BLaER1 treated with 17β-estradiol and CSF1 and Interleukin-3, amounts not matched to agents 10 nM and 100 nM (cell line): ENCODE results near the gene TGFBR2.

Experiments
- H3K27ac ChIP-seq, 11 experiments: shearing (Covaris generic); formaldehyde crosslinking; 2 replicates each; pipeline ENCODE4 v1.8.1; 2022
- H3K27me3 ChIP-seq, 11 experiments: shearing (Covaris generic); formaldehyde crosslinking; 2 replicates each; pipeline ENCODE4 v1.8.1; 2022
- H3K36me3 ChIP-seq, 11 experiments: shearing (Covaris generic); formaldehyde crosslinking; 2 replicates each; pipeline ENCODE4 v1.8.1; 2022
- H3K4me1 ChIP-seq, 10 experiments: shearing (Covaris generic); formaldehyde crosslinking; 2 replicates each; pipeline ENCODE4 v1.8.1; 2022
- H3K4me2 ChIP-seq, 11 experiments: shearing (Covaris generic); formaldehyde crosslinking; 2 replicates each; pipeline ENCODE4 v1.8.1; 2022
- H3K4me3 ChIP-seq, 10 experiments: shearing (Covaris generic); formaldehyde crosslinking; 2 replicates each; pipeline ENCODE4 v1.8.1; 2022
- H3K9ac ChIP-seq, 11 experiments: shearing (Covaris generic); formaldehyde crosslinking; 2 replicates each; pipeline ENCODE4 v1.8.1; 2022
- H3K9me3 ChIP-seq, 11 experiments: shearing (Covaris generic); formaldehyde crosslinking; replicated peaks in 1 of 11; 2 replicates each; pipeline ENCODE4 v1.8.1; 2022
- H4K20me1 ChIP-seq, 11 experiments: shearing (Covaris generic); formaldehyde crosslinking; 2 replicates each; pipeline ENCODE4 v1.8.1; 2022
- Cebpa-rat ChIP-seq, 11 experiments: shearing (Covaris generic); IDR thresholded peaks; 2 replicates each; pipeline ENCODE4 v1.8.1; 2022

The TGFBR2 gene

DNA sequence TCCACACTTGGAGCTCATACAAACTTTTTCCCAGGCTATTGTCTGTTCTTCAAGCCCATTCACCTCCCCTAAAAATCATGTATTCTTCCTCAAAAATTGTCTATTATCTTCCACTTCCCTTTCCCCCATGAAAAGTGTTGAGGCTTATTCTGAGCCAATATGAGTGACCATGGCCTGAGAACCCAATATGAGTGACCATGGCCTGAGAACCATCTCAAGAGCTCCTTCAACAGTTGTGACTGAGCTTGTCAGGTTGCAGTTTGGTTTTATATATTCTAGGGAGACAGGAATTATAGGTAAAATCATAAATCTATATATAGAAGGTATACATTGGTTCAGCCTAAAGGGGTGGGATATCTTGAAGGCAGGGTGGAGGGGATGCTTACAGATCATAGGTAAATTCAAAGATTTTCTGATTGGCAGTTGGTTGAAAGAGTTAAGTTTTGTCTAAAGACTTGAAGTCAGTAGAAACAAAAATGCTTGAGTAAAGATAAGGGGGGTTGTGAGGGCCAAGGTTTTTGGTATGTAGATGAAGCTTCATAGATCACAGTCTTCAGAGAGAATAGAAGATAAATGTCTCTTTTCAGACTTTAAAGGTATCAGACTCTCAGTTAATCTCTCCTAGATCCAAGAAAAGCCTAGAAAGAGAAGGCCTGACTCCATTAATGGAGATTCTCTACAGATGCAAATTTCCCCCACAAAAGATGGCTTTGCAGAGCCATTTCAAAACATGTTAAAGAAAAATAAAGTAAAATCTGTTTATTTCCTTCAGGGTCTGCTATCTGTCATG lies 95.8 kb downstream of the TGFBR2 start:
- H3K4me1 ChIP-seq: peaks cover 0 to 37% (median 0%) of the 10 kb centered on the region in 10 experiments; a peak in 7 of 20 replicates
- no peak overlapping the region for H3K4me3 ChIP-seq
- no peaks in the 10 kb centered on the region for H3K27me3 ChIP-seq
- peaks cover 0 to 38% (median 26%) of the 10 kb centered on the region in 11 experiments; a peak in 19 of 22 replicates for H3K36me3 ChIP-seq
- no peak for TF ChIP-seq Cebpa-rat (IDR thresholded peaks at IDR 0.05)
- no peaks in the 10 kb centered on the region for H4K20me1 ChIP-seq
- peaks cover 11 to 44% (median 31%) of the 10 kb centered on the region in 11 experiments; a peak in 21 of 22 replicates for H3K9me3 ChIP-seq
- H3K9ac ChIP-seq: no peak overlapping the region
- no peak overlapping the region for H3K27ac ChIP-seq
- H3K4me2 ChIP-seq: peak overlapping the region in 2 of 11 experiments; percentile 59 to 74; a peak in 2 of 22 replicates

DNA sequence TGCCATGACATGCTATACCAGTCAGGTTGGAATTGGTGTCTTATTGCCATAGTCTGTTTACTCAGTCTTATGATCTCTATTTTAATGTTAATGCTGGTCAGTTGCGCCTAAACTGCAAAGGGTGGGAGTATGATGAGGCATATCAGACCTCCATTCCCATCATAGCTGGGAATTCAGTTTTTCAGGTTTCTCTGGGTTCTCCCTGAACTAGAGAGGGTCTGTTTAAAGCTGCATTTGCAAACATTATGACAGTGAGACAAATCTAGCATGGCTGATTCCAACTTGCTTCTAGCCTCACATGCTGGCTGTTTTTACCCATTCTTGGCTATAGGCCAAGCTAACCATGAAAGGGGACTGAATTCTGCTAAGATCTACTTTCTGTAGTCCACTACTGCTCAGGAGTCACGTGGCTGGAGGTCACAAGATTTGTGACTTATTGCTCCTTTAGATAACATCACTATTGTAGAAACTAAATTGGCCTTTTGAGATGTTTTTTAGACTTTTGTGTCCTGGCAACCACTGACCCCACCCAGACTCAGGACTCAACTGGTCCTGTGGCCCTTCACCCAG lies 96.5 kb downstream of the TGFBR2 start:
- Histone ChIP-seq H3K36me3 (peaks cover 0 to 33% (median 21%) of the 10 kb centered on the region in 11 experiments; a peak in 19 of 22 replicates), H3K4me3 (no peak overlapping the region), H3K9me3 (peaks cover 11 to 44% (median 32%) of the 10 kb centered on the region in 11 experiments; a peak in 21 of 22 replicates), H4K20me1 (no peaks in the 10 kb centered on the region), H3K27ac (no peak overlapping the region), H3K27me3 (no peaks in the 10 kb centered on the region), H3K4me2 (peak overlapping the region in 2 of 11 experiments; percentile 59 to 74; a peak in 3 of 22 replicates), H3K4me1 (peaks cover 0 to 37% (median 0%) of the 10 kb centered on the region in 10 experiments; a peak in 7 of 20 replicates), H3K9ac (no peak overlapping the region)
- no peak for TF ChIP-seq Cebpa-rat (IDR thresholded peaks at IDR 0.05)

DNA sequence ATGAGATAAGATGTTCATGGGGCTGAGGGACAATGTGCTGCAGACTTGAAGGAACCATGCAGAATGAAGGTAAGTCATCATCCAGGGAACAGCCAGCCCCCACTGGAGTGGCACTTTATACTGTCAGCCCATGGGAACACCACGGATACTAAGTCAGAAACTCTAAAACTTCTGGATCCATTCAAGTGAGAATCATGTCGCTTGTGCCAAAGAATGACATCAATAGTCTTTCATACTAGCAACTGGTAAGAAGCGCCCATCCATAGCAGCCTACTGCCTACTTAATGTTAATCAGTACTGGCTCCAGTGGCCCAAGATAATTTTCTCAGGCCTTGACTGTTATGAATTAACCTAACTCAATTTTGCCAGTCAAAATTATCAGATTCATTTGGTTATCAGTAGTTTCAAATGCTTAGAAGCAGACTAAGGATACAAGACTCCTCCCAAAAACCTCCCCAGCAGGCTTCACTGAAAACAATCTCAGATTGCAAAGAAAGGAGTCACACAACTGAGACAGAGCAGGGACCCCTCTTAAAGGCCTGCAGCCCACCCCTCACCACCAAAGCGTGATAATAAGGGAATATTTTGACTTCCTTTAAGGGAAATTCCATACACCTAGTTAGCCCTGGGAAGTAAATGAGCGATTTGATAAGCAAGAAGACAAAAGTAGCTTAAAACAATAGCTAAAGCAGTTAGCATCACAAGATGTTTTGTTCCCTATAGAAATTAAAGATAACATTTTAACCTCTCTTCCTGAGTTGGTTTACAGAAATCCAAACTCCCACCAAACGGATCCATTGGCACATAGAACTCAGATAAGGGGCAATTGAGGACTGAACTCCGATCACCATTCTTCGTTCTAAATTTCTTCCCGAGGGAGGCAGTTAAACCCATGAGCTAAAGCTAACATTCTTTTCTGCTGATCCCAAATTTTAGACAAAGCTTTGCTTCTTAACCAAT lies 98.8 kb downstream of the TGFBR2 start:
- no peak overlapping the region for H3K9ac ChIP-seq
- TF ChIP-seq Cebpa-rat (IDR thresholded peaks at IDR 0.05): no peak
- H4K20me1 ChIP-seq: no peaks in the 10 kb centered on the region
- peak overlapping the region in 2 of 11 experiments; percentile 37 to 52; a peak in 5 of 22 replicates for H3K27ac ChIP-seq
- peak overlapping the region in 3 of 11 experiments; percentile 34 to 74 (median 59); a peak in 6 of 22 replicates for H3K4me2 ChIP-seq
- H3K27me3 ChIP-seq: no peaks in the 10 kb centered on the region
- no peak overlapping the region for H3K4me3 ChIP-seq
- H3K4me1 ChIP-seq: peaks cover 0 to 37% (median 0%) of the 10 kb centered on the region in 10 experiments; a peak in 7 of 20 replicates
- peaks cover 11 to 44% (median 32%) of the 10 kb centered on the region in 11 experiments; a peak in 21 of 22 replicates for H3K9me3 ChIP-seq
- peaks cover 0 to 17% (median 4%) of the 10 kb centered on the region in 11 experiments; a peak in 8 of 22 replicates for H3K36me3 ChIP-seq

DNA sequence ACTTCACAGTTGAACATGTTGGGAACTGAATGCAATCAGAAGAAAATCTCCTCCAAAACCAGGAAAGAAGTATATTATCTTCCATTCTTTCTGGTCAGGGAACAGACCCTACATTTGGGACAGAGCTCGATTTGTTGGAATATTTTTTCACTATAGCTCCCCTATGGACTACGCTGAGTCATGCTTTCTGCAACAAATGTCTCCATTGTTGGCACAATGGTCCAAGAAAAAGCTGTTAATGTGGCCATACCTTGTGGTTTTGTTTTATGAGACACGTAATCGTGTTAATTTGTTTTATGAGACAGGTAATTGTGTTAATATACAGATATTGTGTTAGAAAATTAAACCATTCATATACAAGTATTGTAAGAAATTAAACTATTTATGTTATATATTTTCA lies 101.4 kb downstream of the TGFBR2 start:
- H3K36me3 ChIP-seq: peaks cover 0 to 7% (median 0%) of the 10 kb centered on the region in 11 experiments; a peak in 3 of 22 replicates

DNA sequence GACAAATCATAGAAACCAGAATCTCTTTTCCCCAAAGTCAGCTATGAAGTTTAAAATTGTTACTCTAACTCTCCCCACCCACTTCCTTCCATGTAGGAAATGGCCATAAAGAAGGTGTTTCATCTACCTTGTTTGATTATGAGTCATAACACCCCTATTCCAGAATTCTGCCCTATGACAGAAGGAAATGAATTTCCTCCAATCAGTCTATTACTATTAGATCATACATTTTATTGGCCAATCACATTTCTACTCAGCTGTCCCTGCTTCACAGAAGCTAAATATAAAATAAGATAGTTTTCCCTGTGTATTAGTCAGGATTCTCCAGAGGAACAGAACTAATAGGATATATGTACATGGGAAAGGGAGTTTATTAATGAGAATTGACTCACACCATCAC lies 102.1 kb downstream of the TGFBR2 start:
- Histone ChIP-seq H3K9ac (no peak overlapping the region), H3K27me3 (no peaks in the 10 kb centered on the region), H4K20me1 (no peaks in the 10 kb centered on the region), H3K36me3 (peaks cover 0 to under 1% (median 0%) of the 10 kb centered on the region in 11 experiments; a peak in 2 of 22 replicates), H3K4me2 (no peak overlapping the region), H3K27ac (no peak overlapping the region), H3K4me1 (peaks cover 0 to 48% (median 7%) of the 10 kb centered on the region in 10 experiments; a peak in 11 of 20 replicates), H3K9me3 (peaks cover 0 to 21% (median 12%) of the 10 kb centered on the region in 11 experiments; a peak in 19 of 22 replicates), H3K4me3 (no peak overlapping the region)
- no peak for TF ChIP-seq Cebpa-rat (IDR thresholded peaks at IDR 0.05)

More for the DNA sequence above, 101.4 kb downstream of the TGFBR2 start:
- no peak overlapping the region for H3K4me2 ChIP-seq
- peaks cover 5 to 25% (median 19%) of the 10 kb centered on the region in 11 experiments; a peak in 21 of 22 replicates for H3K9me3 ChIP-seq
- no peaks in the 10 kb centered on the region for H4K20me1 ChIP-seq
- H3K4me3 ChIP-seq: no peak overlapping the region
- no peaks in the 10 kb centered on the region for H3K27me3 ChIP-seq
- H3K4me1 ChIP-seq: peaks cover 0 to 50% (median 5%) of the 10 kb centered on the region in 10 experiments; a peak in 11 of 20 replicates
- no peak for TF ChIP-seq Cebpa-rat (IDR thresholded peaks at IDR 0.05)
- H3K27ac ChIP-seq: no peak overlapping the region
- H3K9ac ChIP-seq: no peak overlapping the region

DNA sequence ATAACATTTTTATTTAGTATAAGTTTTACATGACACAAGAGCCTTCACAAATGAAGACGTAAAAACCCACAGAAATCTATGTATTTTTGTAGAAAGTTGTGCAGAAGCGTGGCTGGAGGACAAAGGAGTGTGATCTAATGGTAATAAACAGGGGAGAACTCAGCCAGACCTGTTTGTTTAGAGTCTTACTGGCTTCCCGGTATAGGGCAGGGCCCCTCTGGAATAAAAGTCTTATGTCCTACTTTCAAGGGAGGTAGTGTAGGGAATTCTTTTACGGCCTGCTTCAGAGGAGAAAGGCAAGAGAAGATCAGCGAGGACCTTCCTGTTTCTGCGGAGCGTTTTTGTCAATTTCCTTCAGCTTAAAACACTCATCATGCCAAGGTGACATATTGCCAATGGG lies 103.6 kb downstream of the TGFBR2 start:
- Histone ChIP-seq H4K20me1 (no peaks in the 10 kb centered on the region), H3K36me3 (no peaks in the 10 kb centered on the region), H3K27ac (no peak overlapping the region), H3K4me1 (peaks cover 0 to 33% (median 7%) of the 10 kb centered on the region in 10 experiments; a peak in 11 of 20 replicates), H3K9ac (no peak overlapping the region), H3K4me3 (no peak overlapping the region), H3K27me3 (no peaks in the 10 kb centered on the region), H3K9me3 (peaks cover 0 to 31% (median 23%) of the 10 kb centered on the region in 11 experiments; a peak in 19 of 22 replicates), H3K4me2 (no peak overlapping the region)
- no peak for TF ChIP-seq Cebpa-rat (IDR thresholded peaks at IDR 0.05)

DNA sequence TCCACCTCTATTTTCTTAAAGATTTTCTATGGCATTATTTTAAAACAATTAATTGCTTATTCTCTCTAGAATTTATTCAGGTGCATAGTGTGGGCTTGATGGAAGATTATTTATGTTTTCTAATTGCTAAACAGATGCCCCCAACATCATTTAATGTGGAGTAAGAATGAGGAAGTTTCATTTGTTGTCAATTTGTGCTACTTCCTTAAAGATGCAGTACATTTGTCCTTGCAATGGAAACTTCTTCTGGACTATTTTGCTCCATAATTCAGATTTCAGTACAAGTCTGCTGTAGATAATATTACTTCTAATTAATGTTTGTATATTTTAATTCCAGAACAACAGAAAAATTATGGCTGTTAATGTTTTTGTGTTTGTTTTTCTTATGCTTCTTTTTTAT lies 104.8 kb downstream of the TGFBR2 start:
- Histone ChIP-seq H4K20me1 (no peaks in the 10 kb centered on the region), H3K36me3 (no peaks in the 10 kb centered on the region), H3K4me3 (no peak overlapping the region), H3K4me2 (0 out of 22 replicates have a peak overlapping the region, but pooled peaks of 1 of the 11 experiments have one; percentile 15), H3K27ac (0 out of 22 replicates have a peak overlapping the region, but pooled peaks of 1 of the 11 experiments have one; percentile 19), H3K27me3 (no peaks in the 10 kb centered on the region), H3K9ac (no peak overlapping the region), H3K9me3 (peaks cover 0 to 33% (median 23%) of the 10 kb centered on the region in 11 experiments; a peak in 19 of 22 replicates), H3K4me1 (peaks cover 0 to 27% (median 7%) of the 10 kb centered on the region in 10 experiments; a peak in 11 of 20 replicates)
- TF ChIP-seq Cebpa-rat (IDR thresholded peaks at IDR 0.05): no peak

DNA sequence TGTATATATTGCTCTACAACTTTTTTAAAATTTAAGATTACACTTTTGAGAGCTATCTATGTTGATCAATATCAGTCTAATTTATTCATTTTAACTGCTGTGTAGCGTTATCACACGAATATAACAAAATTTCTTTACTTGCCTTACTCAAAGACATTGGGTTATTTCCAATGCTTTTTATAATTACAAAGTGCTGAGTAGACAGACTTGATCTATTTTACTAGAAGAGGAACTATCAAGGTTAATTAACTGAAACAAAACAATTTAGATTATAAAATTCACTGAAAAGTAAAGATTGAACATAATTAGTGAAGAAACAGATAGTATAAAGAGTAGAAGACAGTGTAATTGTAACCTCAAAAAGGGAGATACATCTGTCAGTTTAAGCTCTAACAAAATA lies 105.5 kb downstream of the TGFBR2 start:
- no peak for TF ChIP-seq Cebpa-rat (IDR thresholded peaks at IDR 0.05)
- Histone ChIP-seq H3K4me3 (no peak overlapping the region), H3K4me2 (peak overlapping the region in 1 of 11 experiments; percentile 15; a peak in 1 of 22 replicates), H3K36me3 (no peaks in the 10 kb centered on the region), H3K27me3 (no peaks in the 10 kb centered on the region), H4K20me1 (no peaks in the 10 kb centered on the region), H3K9ac (no peak overlapping the region), H3K27ac (no peak overlapping the region), H3K4me1 (peaks cover 0 to 27% (median 7%) of the 10 kb centered on the region in 10 experiments; a peak in 11 of 20 replicates), H3K9me3 (peaks cover 0 to 35% (median 24%) of the 10 kb centered on the region in 11 experiments; a peak in 19 of 22 replicates)
